ENCODE results near the gene CCDC112.

- TF ChIP-seq CTCF (IDR thresholded peaks at IDR 0.05) (no peak), POLR2A (IDR thresholded peaks at IDR 0.05) (no peak)
These were observed 39.8 kb upstream of the CCDC112 start for GRCh38 chr5:115336201-115336720.

All from esophagus squamous epithelium (tissue), 4 donors.